HG03095 (cell line): ENCODE measurements around the gene DLAT.
"Not testable (repeated sequence)": the region's sequence is repeated elsewhere in the genome, so short reads cannot be mapped to it uniquely, and the experiment has no call there.

Experiments used
- ATAC-seq: cut with Tn5 transposase; IDR thresholded peaks from one replicate; pipeline ENCODE4 v1.9.1; 2021; ENCODE audit warnings: moderate library complexity; ENCODE audit not compliant: unreplicated experiment

The DLAT gene

DNA sequence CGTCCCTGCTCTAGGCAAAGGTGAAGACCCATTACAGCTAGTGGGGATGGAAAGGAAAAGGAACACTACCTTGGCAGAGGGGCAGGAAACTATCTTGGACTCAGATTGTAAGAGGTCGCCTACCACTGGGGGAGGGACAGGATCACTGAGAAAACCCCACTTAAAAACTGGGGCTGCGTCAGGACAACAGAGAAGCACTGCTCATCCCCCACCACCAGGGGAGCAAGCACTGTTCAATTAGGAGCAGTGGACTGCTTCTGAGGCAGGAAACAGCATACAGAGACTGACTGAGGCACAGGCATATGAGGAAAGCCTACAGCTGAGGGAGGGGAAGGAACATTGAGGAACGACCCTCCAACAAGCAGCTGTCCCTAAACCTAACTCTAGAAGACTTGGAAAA is 20.8 kb upstream of the DLAT start:
- ATAC-seq, result peak; percentile 94

DNA sequence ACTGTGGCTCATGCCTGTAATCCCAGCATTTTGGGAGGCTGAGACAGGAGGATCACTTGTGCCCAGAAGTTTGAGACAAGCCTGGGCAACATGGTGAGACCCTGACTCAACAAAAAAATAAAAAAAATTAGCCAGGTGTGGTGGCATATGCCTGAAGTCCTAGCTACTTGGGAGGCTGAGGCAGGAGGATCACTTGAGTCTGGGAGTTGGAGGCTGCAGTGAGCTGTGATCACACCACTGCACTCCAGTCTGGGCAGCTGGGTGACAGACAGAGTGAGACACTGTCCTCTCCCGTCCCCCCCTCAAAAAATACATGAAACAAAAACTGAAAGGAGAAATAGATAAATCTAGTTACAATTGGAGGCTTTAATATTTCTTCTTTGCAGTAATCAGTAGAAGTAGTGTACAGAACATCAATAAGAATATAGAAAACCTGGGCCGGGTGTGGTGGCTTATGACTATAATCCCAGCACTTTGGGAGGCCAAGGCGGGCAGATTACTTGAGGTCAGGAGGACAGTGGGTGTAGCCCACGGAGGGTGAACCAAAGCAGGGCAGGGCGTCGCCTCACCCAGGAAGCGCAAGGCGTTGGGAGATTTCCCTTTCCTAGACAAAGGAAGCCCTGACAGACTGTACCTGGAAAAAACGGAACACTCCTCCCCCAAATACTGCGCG is 19.6 kb upstream of the DLAT start:
- no peak for ATAC-seq

DNA sequence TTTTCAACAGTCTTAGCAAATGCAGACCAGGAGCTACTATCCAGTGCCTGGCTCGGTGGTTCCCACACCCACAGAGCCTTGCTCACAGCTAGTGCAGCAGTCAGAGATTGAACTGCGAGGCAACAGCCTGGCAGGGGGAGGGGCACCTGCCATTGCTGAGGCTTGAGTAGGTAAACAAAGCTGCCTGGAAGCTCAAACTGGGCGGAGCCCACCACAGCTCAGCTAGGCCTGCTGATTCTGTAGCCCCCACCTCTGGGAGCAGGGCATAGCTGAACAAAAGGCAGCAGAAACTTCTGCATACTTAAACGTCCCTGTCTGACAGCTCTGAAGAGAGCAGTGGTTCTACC is 19.1 kb upstream of the DLAT start:
- not testable (repeated sequence) for ATAC-seq

DNA sequence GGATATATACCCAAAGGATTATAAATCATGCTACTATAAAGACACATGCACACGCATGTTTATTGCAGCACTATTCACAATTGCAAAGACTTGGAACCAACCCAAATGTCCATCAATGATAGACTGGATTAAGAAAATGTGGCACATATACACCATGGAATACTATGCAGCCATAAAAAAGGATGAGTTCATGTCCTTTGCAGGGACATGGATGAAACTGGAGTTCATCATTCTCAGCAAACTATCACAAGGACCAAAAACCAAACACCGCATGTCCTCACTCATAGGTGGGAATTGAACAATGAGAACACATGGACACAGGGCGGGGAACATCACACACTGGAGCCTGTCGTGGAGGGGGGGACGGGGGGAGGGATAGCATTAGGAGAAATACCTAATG is 13.8 kb upstream of the DLAT start:
- not testable (repeated sequence) for ATAC-seq

DNA sequence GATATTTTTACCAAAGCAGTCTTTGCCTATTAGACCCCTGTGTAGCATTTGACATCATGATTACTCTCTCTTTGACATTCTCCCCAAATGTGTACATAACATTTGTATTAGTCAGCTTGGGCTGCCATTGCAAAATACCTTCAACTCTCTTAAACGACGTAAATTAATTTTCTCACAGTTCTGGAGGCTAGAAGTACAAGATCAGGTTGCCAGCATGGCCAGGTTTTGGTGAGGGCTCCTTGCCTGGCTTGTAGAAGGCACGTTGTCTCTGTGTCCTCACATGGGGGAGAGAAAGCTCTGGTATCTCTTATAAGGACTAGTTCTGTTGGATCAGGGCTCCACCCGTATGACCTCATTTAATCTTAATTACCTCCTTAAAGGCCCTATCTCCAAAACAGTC is 12.3 kb upstream of the DLAT start:
- no peak for ATAC-seq

DNA sequence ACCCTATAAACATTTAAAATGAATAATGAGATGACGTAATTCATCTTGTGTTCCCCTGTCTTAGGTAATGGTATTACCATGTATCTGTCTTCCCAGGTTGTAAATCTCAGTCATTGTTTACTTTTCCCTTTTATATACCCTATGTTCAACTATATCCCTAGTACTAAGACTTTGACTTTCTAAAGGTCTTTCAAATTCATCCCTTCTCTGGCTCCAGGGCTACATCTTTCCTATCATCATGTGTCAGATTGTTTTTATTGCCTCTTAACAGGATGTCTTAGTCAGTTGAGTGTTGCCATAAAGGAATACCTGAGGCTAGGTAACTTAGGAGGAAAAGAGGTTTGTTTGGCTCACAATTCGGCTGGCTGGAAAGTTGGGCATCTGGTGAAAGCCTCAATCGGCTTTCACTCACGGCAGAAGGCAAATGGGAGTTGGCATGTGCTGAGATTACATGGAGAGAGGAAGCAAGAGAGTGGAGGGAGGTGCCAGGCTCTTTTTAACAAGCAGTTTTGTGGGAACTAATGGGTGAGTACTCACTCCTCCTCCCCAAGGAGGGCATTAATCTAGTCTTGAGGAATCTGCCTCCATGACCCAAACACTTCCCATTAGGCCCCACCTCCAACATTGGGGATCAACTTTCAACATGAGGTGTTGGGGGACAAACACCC is 11.6 kb upstream of the DLAT start:
- ATAC-seq, result no peak

DNA sequence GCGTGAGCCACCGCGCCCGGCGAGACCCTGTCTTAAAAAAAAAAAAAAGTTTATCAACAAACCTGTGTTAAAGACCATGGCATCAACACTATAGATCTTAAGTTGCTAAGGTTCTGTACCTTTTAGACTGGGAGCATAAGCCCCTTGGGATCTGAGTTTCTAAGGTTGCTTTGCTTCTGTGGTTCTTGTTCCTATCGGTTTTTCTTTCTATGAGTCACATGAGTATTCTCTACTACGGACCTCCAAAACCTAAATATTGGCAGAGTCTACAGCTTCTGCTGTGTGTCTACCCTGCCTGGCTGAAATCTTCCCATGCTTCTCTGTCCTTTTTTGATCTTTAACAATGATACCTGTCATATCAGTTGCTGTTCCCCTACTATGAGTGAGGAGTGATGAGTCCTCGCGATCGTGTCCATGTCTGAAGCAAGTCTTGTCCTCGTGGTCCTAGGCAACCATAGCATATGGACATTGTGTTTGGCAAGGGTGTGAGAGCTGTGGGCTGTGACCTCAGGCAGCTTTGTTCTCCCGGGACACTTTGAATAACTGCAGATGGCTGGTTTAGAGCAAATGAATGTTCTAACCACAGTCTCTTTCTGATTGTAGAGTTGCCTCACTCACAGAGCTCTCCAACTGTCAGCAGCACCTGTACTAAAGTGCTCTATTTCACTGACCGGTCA is 9.0 kb upstream of the DLAT start:
- peak; percentile 76 for ATAC-seq

DNA sequence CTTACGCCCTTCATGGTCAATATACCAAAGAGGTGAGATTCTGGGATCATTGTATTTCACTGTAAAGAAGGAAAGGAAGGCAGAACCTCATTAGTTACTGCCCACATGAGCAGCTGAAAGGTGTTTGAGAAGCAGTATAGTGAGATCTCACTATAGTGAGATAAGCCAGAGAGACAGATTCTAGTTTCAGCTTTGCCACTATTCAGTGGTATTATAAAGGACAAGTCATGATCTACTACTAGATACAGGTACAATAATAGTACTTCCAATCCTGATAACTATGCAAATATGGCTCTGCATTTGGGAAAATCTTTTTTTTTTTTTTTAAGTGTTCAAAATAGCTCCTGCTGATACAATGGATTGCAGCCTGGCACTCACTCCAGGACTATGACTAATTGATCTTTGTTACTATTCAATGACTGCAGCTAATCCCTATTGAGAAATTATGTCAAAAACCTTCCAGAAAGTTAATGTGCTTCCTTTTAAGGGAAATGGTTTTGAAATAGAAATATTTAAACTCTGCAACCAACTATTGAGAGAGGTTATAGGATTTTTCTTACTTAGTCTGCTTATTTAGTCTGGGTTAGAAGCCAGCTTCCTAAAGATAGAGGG is 8.3 kb upstream of the DLAT start:
- peak; percentile 44 for ATAC-seq

DNA sequence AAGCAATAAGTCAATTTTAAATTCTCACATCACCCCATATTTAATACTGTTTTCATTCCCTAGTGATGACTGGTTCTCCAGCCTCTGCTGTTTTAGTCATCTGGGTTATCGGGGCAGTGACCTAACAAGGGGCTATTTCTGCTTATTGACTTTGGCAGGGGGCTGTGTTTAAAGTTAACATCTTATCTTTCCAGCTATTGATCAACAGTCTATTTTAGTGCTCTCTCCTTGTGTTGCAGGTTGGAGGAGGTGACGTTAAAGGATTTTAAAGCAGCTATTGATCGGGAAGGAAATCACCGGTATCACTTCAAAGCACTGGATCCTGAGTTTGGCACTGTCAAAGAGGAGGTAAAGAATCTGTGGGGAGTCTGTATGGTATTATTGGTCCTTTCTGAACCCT is 7.7 kb upstream of the DLAT start:
- ATAC-seq, result no peak

DNA sequence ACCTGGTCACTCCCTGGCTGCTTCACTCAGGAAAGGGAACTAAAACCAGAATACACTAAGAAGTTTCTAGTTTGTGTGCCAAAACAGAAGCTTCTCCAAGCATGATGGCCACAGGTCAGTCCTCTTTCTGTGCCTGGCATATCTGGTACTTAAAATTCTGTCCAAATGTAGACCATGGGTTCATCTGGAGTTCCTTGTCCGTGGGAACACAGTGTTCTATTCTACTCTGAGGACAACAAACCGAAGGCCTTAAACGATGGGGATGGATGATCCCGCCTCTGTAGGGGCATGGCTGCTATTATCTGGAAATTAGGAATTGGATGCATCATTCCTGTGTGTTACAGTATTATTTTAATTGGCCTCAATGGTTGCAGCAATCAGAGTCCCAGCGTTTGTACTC is 6.1 kb upstream of the DLAT start:
- ATAC-seq, result no peak

DNA sequence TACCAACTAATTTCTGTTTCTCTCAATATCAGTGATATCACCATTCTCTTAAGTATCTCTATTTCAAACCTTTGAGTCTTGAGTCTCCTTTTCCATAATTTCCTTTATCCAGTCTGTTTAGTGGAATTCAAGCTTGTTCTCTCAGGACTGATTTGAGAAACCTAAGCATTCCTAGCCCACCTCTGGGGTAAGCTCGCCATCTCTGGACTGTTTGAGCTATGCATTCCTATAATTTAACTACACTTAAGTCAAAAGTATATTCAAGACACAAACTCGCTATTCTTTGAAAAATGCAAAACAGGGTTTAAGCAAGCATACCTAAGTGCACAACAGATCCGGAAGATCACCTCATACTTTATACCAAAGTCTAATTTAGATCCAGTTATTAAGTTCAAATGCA is 2.1 kb upstream of the DLAT start:
- no peak for ATAC-seq

DNA sequence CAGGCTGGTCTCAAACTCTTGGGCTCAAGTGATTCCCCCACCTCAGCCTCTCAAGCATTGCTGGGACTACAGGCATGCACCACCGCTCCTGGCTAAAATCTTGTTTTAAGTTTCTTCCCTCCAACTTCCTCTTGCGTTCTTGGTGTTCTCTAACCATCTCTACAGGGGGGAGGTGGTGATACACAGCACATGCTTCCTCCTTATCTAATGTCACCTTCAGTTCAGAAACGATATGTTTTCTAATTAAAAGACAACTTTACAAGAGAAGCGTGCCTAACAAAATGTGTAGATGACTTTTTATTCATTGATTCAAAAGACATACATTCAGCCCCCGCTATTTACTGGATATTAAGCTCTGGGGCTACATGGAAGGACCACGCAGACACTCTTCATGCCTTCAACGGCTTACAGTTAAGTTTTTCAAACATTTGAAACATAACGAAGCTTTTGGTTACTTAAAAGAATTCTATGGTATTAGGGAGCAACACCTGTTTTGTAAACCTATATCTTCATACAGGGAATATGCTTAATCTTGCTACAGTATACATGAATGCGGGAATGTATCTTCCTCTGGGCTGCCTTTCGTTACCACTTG is 933 bp upstream of the DLAT start:
- ATAC-seq, result peak; percentile 51

DNA sequence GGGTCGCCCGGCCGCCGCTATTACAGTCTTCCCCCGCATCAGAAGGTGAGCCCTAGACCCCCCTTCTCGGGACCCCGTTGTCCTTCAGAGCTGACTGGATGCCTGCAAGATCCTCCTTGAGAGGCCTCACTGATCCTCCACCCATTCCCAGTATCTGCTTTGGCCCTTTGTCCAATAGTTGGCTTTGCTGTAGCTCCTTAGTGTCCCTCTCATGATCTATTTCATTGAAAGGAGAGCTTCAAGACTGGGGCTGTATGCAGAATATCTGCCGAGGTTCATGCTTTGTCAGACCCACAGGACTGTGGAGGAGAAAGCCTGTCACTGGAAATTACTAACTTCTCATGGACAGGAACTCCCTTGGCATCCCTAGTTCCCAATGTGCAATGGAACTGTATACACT is 499 bp downstream of the DLAT start:
- peak; percentile 2 for ATAC-seq

DNA sequence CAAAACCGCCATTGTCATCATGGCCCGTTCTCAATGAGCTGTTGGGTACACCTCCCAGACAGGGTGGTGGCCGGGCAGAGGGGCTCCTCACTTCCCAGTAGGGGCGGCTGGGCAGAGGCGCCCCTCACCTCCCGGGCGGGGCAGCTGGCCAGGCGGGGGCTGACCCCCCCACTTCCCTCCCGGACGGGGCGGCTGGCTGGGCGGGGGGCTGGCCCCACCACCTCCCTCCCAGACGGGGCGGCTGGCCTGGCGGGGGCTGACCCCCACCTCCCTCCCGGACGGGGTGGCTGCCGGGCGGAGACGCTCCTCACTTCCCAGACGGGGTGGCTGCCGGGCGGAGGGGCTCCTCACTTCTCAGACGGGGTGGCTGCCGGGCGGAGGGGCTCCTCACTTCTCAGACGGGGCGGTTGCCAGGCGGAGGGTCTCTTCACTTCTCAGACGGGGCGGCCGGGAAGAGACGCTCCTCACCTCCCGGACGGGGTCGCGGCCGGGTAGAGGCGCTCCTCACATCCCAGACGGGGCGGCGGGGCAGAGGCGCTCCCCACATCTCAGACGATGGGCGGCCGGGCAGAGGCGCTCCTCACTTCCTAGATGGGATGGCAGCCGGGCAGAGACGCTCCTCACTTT is 1.7 kb downstream of the DLAT start:
- not testable (repeated sequence) for ATAC-seq

DNA sequence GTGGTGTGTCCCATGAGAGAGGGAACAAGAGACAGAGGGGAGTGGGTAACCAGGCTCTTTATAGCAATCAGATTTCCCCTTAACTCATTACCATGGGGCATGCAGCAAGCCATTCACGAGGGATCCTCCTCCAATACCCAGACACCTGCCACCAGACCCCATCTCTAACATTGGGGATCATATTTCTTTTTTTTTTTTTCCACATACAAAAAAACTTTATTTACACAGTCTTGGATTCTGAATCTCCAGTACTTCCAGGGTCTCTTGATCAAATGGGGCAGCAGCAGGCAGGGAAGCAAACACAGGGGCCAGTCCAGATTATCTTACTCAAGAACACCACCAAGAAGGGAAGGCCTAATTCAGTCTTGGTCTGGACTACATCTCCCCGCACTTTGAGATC is 4.3 kb downstream of the DLAT start:
- no peak for ATAC-seq

DNA sequence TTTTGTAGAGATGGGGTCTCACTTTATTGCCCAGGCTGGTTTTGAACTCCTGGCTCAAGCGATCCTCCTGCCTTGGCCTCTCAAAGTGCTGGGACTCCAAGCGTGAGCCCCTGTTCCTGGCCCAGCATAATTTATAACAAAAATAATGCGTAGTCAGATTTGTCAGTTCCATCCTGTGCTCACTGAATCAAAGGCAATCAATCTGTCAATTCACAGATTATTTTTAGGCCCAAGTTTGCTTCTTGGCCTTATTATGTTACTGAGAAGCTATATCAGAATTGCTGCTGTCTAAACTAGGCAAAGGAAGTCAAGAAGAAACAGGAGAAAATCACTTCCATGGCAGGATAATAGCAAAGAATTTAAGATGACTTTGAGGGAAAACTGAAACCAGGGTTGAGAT is 8.7 kb downstream of the DLAT start:
- no peak for ATAC-seq

DNA sequence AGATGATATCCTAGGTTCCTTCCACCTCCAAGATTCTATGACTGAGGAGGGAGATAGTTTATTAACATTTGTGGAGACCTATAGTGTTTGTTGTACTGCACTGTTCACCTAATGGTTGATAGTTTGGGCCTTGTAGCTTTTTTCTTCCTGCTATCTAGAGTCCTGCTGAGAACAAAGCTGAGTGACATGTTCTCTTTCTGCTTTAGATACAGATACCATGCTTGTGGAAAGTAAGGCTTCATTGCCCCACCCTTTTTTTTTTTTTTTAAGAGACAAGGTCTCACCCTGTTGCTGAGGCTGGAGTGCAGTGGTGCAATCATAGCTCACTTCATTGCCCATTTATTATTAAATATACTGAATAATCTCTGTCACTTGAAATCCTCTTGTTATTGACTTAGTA is 12.3 kb downstream of the DLAT start:
- no peak for ATAC-seq

DNA sequence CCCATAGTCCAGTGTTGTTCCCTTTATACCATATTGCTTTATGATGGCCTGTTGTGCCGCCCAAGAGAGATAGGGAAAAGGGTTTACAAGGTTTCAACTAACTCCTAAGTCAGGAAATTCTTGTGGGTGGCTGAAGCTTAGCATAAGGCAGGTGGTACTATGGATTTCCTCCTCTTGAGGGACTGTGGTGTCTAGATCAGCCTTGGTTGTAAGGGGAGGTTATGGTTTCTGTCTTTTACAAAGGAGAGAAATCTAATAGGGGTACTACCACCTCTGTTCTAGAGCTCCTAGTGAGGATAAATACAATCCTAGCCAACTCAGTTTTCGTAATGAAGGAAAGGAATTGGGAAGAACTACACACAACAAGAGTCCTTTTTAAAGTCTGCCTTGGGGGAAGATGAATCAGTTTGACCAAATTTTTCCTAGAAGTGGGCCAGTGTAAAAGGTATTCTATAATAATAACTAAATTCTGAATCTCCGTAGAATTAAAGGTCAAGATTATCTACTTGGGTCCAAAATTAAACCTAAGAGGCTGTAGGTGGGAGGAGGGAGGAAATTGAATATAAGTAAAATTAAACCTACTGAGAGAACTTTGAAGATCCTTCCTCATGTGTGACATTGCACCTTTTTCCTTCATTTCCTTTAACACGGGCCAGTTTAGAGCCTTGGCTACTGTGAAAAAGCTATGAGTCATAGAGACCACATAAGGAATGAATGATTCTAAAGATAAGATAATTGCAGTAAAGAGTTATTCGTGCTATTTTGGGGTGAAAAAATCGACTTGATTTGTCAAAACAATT is 17.2 kb downstream of the DLAT start:
- ATAC-seq, result no peak

DNA sequence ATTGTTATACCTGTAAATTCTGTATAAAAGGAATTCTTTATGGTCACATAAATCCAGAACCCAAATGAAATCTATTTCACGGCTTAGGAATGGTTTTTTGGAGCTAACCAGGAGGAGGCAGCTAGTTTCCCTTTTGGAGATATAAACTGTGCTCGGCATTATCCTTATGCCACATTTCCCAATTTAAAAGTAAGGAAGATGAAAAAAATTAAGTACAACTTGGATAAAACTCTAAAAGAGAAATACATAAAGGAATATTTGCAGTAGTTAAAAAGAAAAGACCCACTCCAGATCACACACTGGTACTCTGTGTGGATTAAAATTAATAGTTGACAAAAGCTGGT is 17.7 kb downstream of the DLAT start:
- no peak for ATAC-seq

DNA sequence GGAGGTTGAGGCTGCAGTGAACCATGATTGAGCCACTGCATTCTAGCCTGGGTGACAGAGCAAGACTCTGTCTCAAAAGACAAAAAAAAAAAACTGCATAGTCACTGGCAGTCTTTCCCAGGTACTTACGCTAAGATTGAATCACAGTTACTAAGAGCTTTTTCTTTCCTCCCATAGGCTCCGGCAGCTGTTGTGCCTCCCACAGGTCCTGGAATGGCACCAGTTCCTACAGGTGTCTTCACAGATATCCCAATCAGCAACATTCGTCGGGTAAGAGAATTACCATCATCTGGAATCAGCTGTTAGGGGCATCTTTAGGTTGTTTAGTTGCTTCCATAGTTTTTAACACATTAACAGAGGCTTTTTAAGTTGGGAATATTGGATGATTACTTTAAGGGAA is 19.8 kb downstream of the DLAT start:
- ATAC-seq, result no peak

DNA sequence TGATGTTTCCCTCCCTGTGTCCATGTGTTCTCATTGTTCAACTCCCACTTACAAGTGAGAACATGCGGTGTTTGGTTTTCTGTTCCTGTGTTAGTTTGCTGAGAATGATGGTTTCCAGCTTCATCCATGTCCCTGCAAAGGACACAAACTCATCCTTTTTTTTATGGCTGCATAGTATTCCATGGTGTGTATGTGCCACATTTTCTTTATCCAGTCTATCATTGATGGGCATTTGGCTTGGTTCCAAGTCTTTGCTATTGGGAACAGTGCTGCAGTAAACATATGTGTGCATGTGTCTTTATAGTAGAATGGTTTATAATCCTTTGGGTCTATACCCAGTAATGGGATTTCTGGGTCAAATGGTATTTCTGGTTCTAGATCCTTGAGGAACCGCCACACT is 21.4 kb downstream of the DLAT start:
- ATAC-seq, result not testable (repeated sequence)
